ENCODE measurements around the gene AP2A1. TPM values are rescaled to one million over a fixed set of nuclear protein-coding genes. Genes with fewer than 3 reads are reported as not detected.
A peak's percentile ranks its signal among the peaks of the same experiment; 100 is the strongest.

Gene AP2A1
- total and polyA plus RNA-seq, 2 of the 13 experiments (the other 11 are each of a cell fraction or from before 2014, with no cell fraction given) = 22.7 to 39.7 TPM

DNA sequence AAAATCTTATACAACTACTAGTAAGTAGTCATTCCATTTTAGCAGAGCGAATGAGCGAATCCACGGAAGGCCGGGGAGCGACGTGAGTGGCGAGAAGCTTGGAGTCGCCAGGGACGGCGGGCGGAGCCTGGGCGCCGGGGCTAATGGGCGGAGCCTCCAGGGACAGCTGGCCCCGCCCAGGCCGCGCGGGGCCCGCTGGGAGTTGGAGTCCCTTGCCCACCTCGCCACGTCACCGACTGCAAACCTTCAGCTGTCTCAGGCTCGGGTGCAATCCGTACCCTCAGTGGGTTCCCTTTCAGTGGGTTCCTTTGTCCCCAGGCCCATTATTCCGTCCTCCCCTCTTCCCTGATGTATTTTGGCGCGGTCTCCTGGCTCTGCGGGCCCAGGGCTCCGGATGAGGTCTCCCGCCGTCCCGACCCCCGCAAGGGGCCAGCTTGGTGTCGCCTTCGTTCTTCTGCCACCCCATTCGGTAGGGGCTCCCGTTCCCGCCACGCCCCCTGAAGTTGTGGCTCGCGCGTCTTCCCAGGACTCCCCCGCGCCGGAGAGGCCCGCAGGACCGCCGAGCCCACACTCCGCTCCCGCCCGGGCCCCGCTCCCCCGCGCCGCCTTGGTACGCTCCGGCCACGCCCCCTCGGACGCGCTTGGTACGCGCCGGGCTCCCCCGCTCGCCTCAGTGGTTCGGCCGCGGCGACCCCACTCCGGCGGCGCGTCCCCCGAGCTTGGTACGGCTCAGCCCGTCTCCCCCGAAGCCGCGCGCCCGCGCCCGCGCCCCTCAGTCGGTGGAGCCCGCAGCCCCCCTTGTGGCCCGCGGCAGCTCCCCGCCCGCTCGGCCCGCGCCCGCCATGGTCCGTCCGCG lies 83.9 kb downstream of the AP2A1 start, which contains the start of gene PTOV1 (continued):
- TF ChIP-seq ZMAT3 (CRISPR knock-in tag; conservative IDR thresholded peaks at IDR 0.05) (no peak), EEA1 (CRISPR knock-in tag; IDR thresholded peaks at IDR 0.05; ENCODE audit: borderline replicate concordance) (0 out of 2 replicates have a peak, but pooled peaks have one; percentile 30), ZNF660 (CRISPR knock-in tag; IDR thresholded peaks at IDR 0.05; ENCODE audit: borderline replicate concordance, low read depth) (no peak), ZNF501 (CRISPR knock-in tag; IDR thresholded peaks at IDR 0.05) (peak; percentile 47), NBN (conservative IDR thresholded peaks at IDR 0.05) (no peak), ZNF317 (CRISPR knock-in tag; IDR thresholded peaks at IDR 0.05) (0 out of 2 replicates have a peak, but pooled peaks have one; percentile 33), CHCHD3 (CRISPR knock-in tag; IDR thresholded peaks at IDR 0.05) (no peak), EHMT2 (IDR thresholded peaks at IDR 0.05; ENCODE audit: borderline replicate concordance, low read depth, low read length) (no peak), NCOA5 (CRISPR knock-in tag; IDR thresholded peaks at IDR 0.05) (no peak), SAP130 (CRISPR knock-in tag; IDR thresholded peaks at IDR 0.05; ENCODE audit: low read depth) (peak; percentile 71), ZNF430 (CRISPR knock-in tag; IDR thresholded peaks at IDR 0.05) (0 out of 2 replicates have a peak, but pooled peaks have one; percentile 19), ZNF629 (CRISPR knock-in tag; conservative IDR thresholded peaks at IDR 0.05) (no peak), RBFOX2 (IDR thresholded peaks at IDR 0.05; ENCODE audit: low read depth, low read length) (peak; percentile 88), REXO4 (CRISPR knock-in tag; IDR thresholded peaks at IDR 0.05; ENCODE audit: borderline replicate concordance) (no peak)
- TF ChIP-seq, protein P1, sequence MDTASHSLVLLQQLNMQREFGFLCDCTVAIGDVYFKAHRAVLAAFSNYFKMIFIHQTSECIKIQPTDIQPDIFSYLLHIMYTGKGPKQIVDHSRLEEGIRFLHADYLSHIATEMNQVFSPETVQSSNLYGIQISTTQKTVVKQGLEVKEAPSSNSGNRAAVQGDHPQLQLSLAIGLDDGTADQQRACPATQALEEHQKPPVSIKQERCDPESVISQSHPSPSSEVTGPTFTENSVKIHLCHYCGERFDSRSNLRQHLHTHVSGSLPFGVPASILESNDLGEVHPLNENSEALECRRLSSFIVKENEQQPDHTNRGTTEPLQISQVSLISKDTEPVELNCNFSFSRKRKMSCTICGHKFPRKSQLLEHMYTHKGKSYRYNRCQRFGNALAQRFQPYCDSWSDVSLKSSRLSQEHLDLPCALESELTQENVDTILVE (CRISPR knock-in tag; IDR thresholded peaks at IDR 0.05) = peak; percentile 58
- TF ChIP-seq, protein P2, sequence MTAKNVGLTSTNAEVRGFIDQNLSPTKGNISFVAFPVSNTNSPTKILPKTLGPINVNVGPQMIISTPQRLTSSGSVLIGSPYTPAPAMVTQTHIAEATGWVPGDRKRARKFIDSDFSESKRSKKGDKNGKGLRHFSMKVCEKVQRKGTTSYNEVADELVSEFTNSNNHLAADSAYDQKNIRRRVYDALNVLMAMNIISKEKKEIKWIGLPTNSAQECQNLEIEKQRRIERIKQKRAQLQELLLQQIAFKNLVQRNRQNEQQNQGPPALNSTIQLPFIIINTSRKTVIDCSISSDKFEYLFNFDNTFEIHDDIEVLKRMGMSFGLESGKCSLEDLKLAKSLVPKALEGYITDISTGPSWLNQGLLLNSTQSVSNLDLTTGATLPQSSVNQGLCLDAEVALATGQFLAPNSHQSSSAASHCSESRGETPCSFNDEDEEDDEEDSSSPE (CRISPR knock-in tag; IDR thresholded peaks at IDR 0.05) = peak; percentile 74; the same call in 1 of the 2 replicates
- TF ChIP-seq, protein P3, sequence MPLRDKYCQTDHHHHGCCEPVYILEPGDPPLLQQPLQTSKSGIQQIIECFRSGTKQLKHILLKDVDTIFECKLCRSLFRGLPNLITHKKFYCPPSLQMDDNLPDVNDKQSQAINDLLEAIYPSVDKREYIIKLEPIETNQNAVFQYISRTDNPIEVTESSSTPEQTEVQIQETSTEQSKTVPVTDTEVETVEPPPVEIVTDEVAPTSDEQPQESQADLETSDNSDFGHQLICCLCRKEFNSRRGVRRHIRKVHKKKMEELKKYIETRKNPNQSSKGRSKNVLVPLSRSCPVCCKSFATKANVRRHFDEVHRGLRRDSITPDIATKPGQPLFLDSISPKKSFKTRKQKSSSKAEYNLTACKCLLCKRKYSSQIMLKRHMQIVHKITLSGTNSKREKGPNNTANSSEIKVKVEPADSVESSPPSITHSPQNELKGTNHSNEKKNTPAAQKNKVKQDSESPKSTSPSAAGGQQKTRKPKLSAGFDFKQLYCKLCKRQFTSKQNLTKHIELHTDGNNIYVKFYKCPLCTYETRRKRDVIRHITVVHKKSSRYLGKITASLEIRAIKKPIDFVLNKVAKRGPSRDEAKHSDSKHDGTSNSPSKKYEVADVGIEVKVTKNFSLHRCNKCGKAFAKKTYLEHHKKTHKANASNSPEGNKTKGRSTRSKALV (CRISPR knock-in tag; IDR thresholded peaks at IDR 0.05) = 0 out of 2 replicates have a peak, but pooled peaks have one; percentile 48
- TF ChIP-seq, protein P4, sequence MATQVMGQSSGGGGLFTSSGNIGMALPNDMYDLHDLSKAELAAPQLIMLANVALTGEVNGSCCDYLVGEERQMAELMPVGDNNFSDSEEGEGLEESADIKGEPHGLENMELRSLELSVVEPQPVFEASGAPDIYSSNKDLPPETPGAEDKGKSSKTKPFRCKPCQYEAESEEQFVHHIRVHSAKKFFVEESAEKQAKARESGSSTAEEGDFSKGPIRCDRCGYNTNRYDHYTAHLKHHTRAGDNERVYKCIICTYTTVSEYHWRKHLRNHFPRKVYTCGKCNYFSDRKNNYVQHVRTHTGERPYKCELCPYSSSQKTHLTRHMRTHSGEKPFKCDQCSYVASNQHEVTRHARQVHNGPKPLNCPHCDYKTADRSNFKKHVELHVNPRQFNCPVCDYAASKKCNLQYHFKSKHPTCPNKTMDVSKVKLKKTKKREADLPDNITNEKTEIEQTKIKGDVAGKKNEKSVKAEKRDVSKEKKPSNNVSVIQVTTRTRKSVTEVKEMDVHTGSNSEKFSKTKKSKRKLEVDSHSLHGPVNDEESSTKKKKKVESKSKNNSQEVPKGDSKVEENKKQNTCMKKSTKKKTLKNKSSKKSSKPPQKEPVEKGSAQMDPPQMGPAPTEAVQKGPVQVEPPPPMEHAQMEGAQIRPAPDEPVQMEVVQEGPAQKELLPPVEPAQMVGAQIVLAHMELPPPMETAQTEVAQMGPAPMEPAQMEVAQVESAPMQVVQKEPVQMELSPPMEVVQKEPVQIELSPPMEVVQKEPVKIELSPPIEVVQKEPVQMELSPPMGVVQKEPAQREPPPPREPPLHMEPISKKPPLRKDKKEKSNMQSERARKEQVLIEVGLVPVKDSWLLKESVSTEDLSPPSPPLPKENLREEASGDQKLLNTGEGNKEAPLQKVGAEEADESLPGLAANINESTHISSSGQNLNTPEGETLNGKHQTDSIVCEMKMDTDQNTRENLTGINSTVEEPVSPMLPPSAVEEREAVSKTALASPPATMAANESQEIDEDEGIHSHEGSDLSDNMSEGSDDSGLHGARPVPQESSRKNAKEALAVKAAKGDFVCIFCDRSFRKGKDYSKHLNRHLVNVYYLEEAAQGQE (IDR thresholded peaks at IDR 0.05; ENCODE audit: borderline replicate concordance in 1 of 2, low read depth in 1 of 2, low read length in 2 of 2) = no peak
- TF ChIP-seq, protein P5, sequence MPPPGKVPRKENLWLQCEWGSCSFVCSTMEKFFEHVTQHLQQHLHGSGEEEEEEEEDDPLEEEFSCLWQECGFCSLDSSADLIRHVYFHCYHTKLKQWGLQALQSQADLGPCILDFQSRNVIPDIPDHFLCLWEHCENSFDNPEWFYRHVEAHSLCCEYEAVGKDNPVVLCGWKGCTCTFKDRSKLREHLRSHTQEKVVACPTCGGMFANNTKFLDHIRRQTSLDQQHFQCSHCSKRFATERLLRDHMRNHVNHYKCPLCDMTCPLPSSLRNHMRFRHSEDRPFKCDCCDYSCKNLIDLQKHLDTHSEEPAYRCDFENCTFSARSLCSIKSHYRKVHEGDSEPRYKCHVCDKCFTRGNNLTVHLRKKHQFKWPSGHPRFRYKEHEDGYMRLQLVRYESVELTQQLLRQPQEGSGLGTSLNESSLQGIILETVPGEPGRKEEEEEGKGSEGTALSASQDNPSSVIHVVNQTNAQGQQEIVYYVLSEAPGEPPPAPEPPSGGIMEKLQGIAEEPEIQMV (CRISPR knock-in tag; IDR thresholded peaks at IDR 0.05; ENCODE audit: low read depth) = peak; percentile 93
